ENCODE results near the gene HOXA6. TPM values are rescaled to one million over a fixed set of nuclear protein-coding genes. Genes with fewer than 3 reads are reported as not detected.

Gene HOXA6
- total RNA-seq, 1 experiment from 2014 or later: 12.4 TPM

GRCh38 chr7:27171637-27172314 lies 24.2 kb upstream of the HOXA6 start:
- no peak for TF ChIP-seq CTCF (IDR thresholded peaks at IDR 0.05; ENCODE audit: unreplicated experiment)
- DNase-seq: no peak
- no peaks in the 10 kb centered on the region for H3K27me3 Mint-ChIP-seq (ENCODE audit: unreplicated experiment)
- BruUV-seq (replicated peaks): no TSS peak
- H3K9me3 Mint-ChIP-seq (ENCODE audit: low read depth, unreplicated experiment): no peaks in the 10 kb centered on the region
- intact Hi-C loops (cut with micrococcal nuclease; ENCODE audit: unreplicated experiment): no loop called here
- H3K27ac Mint-ChIP-seq (ENCODE audit: unreplicated experiment): peak overlapping the region; percentile 22
- peak overlapping the region; percentile 72 for H3K4me3 Mint-ChIP-seq (ENCODE audit: low read depth, unreplicated experiment)
- H3K36me3 Mint-ChIP-seq (ENCODE audit: insufficient read depth, unreplicated experiment): peaks cover 44% of the 10 kb centered on the region
- peaks cover 37% of the 10 kb centered on the region for H3K4me1 Mint-ChIP-seq (ENCODE audit: low read depth, unreplicated experiment)
- CTCF ChIA-PET: no interaction called here

- Mint-ChIP-seq H3K9me3 (ENCODE audit: low read depth, unreplicated experiment) (no peaks in the 10 kb centered on the region), H3K4me1 (ENCODE audit: low read depth, unreplicated experiment) (peaks cover 37% of the 10 kb centered on the region), H3K36me3 (ENCODE audit: insufficient read depth, unreplicated experiment) (peaks cover 44% of the 10 kb centered on the region), H3K27ac (ENCODE audit: unreplicated experiment) (no peak overlapping the region), H3K27me3 (ENCODE audit: unreplicated experiment) (no peaks in the 10 kb centered on the region), H3K4me3 (ENCODE audit: low read depth, unreplicated experiment) (peak overlapping the region; percentile 72)
- intact Hi-C loops (cut with micrococcal nuclease; ENCODE audit: unreplicated experiment): no loop called here
- TSS peak; percentile 45 for BruUV-seq (replicated peaks)
- DNase-seq: no peak
- TF ChIP-seq CTCF (IDR thresholded peaks at IDR 0.05; ENCODE audit: unreplicated experiment): no peak
- CTCF ChIA-PET: no interaction called here
Measured at GRCh38 chr7:27171325-27171636, 23.7 kb upstream of the HOXA6 start.

- H3K4me1 Mint-ChIP-seq (ENCODE audit: low read depth, unreplicated experiment): peaks cover 37% of the 10 kb centered on the region
- CTCF ChIA-PET: interaction anchor here (1.0 to 1.1 kb wide), 2 partner anchors 10 to 461 kb away, joined by 3 read pairs; no protein-coding TSS in a partner anchor
- peaks cover 44% of the 10 kb centered on the region for H3K36me3 Mint-ChIP-seq (ENCODE audit: insufficient read depth, unreplicated experiment)
- H3K9me3 Mint-ChIP-seq (ENCODE audit: low read depth, unreplicated experiment): no peaks in the 10 kb centered on the region
- no TSS peak for BruUV-seq (replicated peaks)
- peak overlapping the region; percentile 92 for H3K4me3 Mint-ChIP-seq (ENCODE audit: low read depth, unreplicated experiment)
- H3K27ac Mint-ChIP-seq (ENCODE audit: unreplicated experiment): no peak overlapping the region
- intact Hi-C loops (cut with micrococcal nuclease; ENCODE audit: unreplicated experiment): no loop called here
- no peaks in the 10 kb centered on the region for H3K27me3 Mint-ChIP-seq (ENCODE audit: unreplicated experiment)
- DNase-seq: no peak
- TF ChIP-seq CTCF (IDR thresholded peaks at IDR 0.05; ENCODE audit: unreplicated experiment): no peak
Measured at GRCh38 chr7:27170426-27171324, 23.1 kb upstream of the HOXA6 start.

GRCh38 chr7:27169658-27170425 lies 22.3 kb upstream of the HOXA6 start:
- DNase-seq: peak; percentile 79
- H3K27ac Mint-ChIP-seq (ENCODE audit: unreplicated experiment): peak overlapping the region; percentile 50
- peaks cover 37% of the 10 kb centered on the region for H3K4me1 Mint-ChIP-seq (ENCODE audit: low read depth, unreplicated experiment)
- no peaks in the 10 kb centered on the region for H3K9me3 Mint-ChIP-seq (ENCODE audit: low read depth, unreplicated experiment)
- CTCF ChIA-PET: interaction anchor here (1.0 to 1.5 kb wide), 3 partner anchors 9 to 460 kb away, joined by 3 to 5 read pairs (median 3); no protein-coding TSS in a partner anchor
- no TSS peak for BruUV-seq (replicated peaks)
- no peaks in the 10 kb centered on the region for H3K27me3 Mint-ChIP-seq (ENCODE audit: unreplicated experiment)
- peak overlapping the region; percentile 92 for H3K4me3 Mint-ChIP-seq (ENCODE audit: low read depth, unreplicated experiment)
- no peak for TF ChIP-seq CTCF (IDR thresholded peaks at IDR 0.05; ENCODE audit: unreplicated experiment)
- H3K36me3 Mint-ChIP-seq (ENCODE audit: insufficient read depth, unreplicated experiment): peaks cover 44% of the 10 kb centered on the region
- intact Hi-C loops (cut with micrococcal nuclease; ENCODE audit: unreplicated experiment): no loop called here
